HCT116 (cell line): ENCODE results near the gene CCNL2.

Experiments used
- EZH2 ChIP-seq: fragments of 200-600 bp; sonication (generic); IDR thresholded peaks from 2 replicates; pipeline ENCODE4 v1.6.1; 2017; ENCODE audit warnings: antibody characterized with exemption, mixed run types
- EZH2phosphoT487 ChIP-seq: fragments of 200-600 bp; IDR thresholded peaks from 2 replicates; pipeline ENCODE4 v1.6.1; 2018; ENCODE audit warnings: antibody characterized with exemption, borderline replicate concordance
- POLR2A ChIP-seq: IDR thresholded peaks from 2 replicates; pipeline ENCODE4 v1.7.0; 2011; ENCODE audit warnings: borderline replicate concordance; ENCODE audit not compliant: insufficient read depth, insufficient read length; ENCODE audit errors: extremely low read depth
- POLR2AphosphoS5 ChIP-seq: IDR thresholded peaks from 2 replicates; pipeline ENCODE4 v1.6.1; 2011; ENCODE audit warnings: mild to moderate bottlenecking, low read depth, low read length, moderate library complexity
- SIN3A ChIP-seq: IDR thresholded peaks from 2 replicates; pipeline ENCODE4 v1.6.1; 2012; ENCODE audit warnings: low read depth
- YY1 ChIP-seq: IDR thresholded peaks from 2 replicates; pipeline ENCODE4 v1.6.1; 2011; ENCODE audit warnings: low read length, low read depth, moderate library complexity, mild to moderate bottlenecking; ENCODE audit not compliant: insufficient replicate concordance; ENCODE audit errors: extremely low read depth
- ZFX ChIP-seq: fragments of 450-650 bp; IDR thresholded peaks from 2 replicates; pipeline ENCODE4 v1.6.1; 2017
- TF ChIP-seq, protein P1 (sequence below), 3 experiments: fragments of 200-600 bp in 1 of 3; sonication (generic) in 1 of 3; IDR thresholded peaks in 2 of 3; conservative IDR thresholded peaks in 1 of 3; 2 replicates each; pipeline ENCODE4 v1.5.1; 2012 to 2017; ENCODE audit warnings: low read depth in 2 of 3, low read length in 2 of 3, antibody characterized with exemption in 1 of 3, borderline replicate concordance in 1 of 3, control low read depth in 1 of 3, mild to moderate bottlenecking in 1 of 3, mixed read lengths in 1 of 3, mixed run types in 1 of 3, moderate library complexity in 1 of 3; ENCODE audit not compliant: insufficient read depth in 1 of 3
- TF ChIP-seq, protein P2 (sequence below): IDR thresholded peaks from 2 replicates; pipeline ENCODE4 v1.6.1; 2012

DNA sequence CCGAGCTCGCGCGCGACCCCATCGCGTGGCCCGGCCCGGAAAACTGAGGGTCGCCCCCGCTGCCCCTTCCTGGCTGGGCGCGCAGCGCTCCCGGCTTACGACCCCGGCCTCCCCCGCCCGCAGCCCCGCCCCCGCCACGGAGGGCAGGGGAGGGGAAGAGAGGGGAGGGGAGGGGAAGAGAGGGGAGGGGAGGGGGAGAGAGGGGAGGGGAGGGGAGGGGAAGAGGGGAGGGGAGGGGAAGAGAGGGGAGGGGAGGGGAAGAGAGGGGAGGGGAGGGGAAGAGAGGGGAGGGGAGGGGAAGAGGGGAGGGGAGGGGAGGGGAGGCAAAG lies 28.6 kb upstream of the CCNL2 start:
- TF ChIP-seq, protein P1, sequence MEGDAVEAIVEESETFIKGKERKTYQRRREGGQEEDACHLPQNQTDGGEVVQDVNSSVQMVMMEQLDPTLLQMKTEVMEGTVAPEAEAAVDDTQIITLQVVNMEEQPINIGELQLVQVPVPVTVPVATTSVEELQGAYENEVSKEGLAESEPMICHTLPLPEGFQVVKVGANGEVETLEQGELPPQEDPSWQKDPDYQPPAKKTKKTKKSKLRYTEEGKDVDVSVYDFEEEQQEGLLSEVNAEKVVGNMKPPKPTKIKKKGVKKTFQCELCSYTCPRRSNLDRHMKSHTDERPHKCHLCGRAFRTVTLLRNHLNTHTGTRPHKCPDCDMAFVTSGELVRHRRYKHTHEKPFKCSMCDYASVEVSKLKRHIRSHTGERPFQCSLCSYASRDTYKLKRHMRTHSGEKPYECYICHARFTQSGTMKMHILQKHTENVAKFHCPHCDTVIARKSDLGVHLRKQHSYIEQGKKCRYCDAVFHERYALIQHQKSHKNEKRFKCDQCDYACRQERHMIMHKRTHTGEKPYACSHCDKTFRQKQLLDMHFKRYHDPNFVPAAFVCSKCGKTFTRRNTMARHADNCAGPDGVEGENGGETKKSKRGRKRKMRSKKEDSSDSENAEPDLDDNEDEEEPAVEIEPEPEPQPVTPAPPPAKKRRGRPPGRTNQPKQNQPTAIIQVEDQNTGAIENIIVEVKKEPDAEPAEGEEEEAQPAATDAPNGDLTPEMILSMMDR (IDR thresholded peaks at IDR 0.05 in 2 of 3, conservative IDR thresholded peaks at IDR 0.05 in 1 of 3; ENCODE audit: borderline replicate concordance in 1 of 3, insufficient read depth in 1 of 3, low read depth in 2 of 3, low read length in 2 of 3): no peak
- TF ChIP-seq, protein P2, sequence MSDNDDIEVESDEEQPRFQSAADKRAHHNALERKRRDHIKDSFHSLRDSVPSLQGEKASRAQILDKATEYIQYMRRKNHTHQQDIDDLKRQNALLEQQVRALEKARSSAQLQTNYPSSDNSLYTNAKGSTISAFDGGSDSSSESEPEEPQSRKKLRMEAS: no peak
- TF ChIP-seq POLR2AphosphoS5 (no peak), EZH2 (no peak), ZFX (no peak), POLR2A (no peak), YY1 (no peak), EZH2phosphoT487 (no peak), SIN3A (no peak)
